Small intestine (tissue), 7 donors: ENCODE measurements around the gene APPL1. TPM values are rescaled to one million over a fixed set of nuclear protein-coding genes. Genes with fewer than 3 reads are reported as not detected.

Experiments used
- DNase-seq, 2 donors: peaks; one replicate each; pipeline versions ENCODE4 v3.0.0 to v3.0.0-alpha.2; 2013
- FAIRE-seq: peaks from 2 replicates; lab custom pipeline; 2012; peaks lifted over from hg19 to GRCh38; lab: Jason Lieb, UNC
- H3K27ac ChIP-seq, 3 donors: one replicate each; pipeline ENCODE4 v1.5.1; 2013; ENCODE audit warnings: low read length in 2 of 3, mild to moderate bottlenecking in 2 of 3, control low read depth in 1 of 3, inconsistent platforms in 1 of 3, low read depth in 1 of 3, moderate library complexity in 1 of 3
- H3K27me3 ChIP-seq, 3 donors: one replicate each; pipeline ENCODE4 v1.6.1; 2013; ENCODE audit warnings: low read length in 3 of 3, inconsistent platforms in 1 of 3; ENCODE audit not compliant: control insufficient read depth in 3 of 3, insufficient read depth in 3 of 3
- H3K36me3 ChIP-seq, 3 donors: one replicate each; pipeline ENCODE4 v1.6.1; 2013; ENCODE audit warnings: low read length in 3 of 3, inconsistent platforms in 1 of 3, low read depth in 1 of 3, mild to moderate bottlenecking in 1 of 3, moderate library complexity in 1 of 3; ENCODE audit not compliant: control insufficient read depth in 3 of 3, insufficient read depth in 2 of 3
- H3K4me1 ChIP-seq, 3 donors: one replicate each; pipeline ENCODE4 v1.6.1; 2013; ENCODE audit warnings: low read length in 2 of 3, inconsistent platforms in 1 of 3, low read depth in 1 of 3, mild to moderate bottlenecking in 1 of 3, moderate library complexity in 1 of 3; ENCODE audit not compliant: control insufficient read depth in 3 of 3, insufficient read depth in 2 of 3
- H3K4me3 ChIP-seq, 3 donors: one replicate each; pipeline ENCODE4 v1.5.1; 2013; ENCODE audit warnings: low read length in 3 of 3, control low read depth in 1 of 3, inconsistent platforms in 1 of 3, low read depth in 1 of 3, mild to moderate bottlenecking in 1 of 3, moderate library complexity in 1 of 3
- H3K9me3 ChIP-seq, 2 donors: one replicate each; pipeline ENCODE4 v1.6.1; 2013; ENCODE audit warnings: low read depth in 1 of 2, low read length in 1 of 2; ENCODE audit not compliant: control insufficient read depth in 2 of 2, insufficient read depth in 1 of 2
- WGBS, 3 donors: extraction: QIAGEN DNeasy Blood & Tissue Kit; methylation state at CpG; one replicate each; pipeline ENCODE4 v1.1.7; 2013; 5-methylcytosine and 5-hydroxymethylcytosine counted together
- polyA plus RNA-seq, 4 donors: library from polyadenylated mRNA; stranded (reverse) in 3 of 4; unstranded in 1 of 4; fragments of 200-250 nt in 3 of 4; fragments of 120-200 nt in 1 of 4; gene quantifications; one replicate each; pipeline versions ENCODE4 v1.2.1 to v1.2.3, GENCODE V29; 2013
- donor health status: healthy with polysubstance abuse.
- donor health status: control.
- donor health status: control.
- donor health status: Bipolar disorder and iron deficiency.
- donor health status: healthy.

APPL1 gene
- polyA plus RNA-seq, 4 donors: 10.1 to 34.3 (median 13.2) TPM

GRCh38 chr3:57221883-57222282, 5.6 kb upstream of the APPL1 start:
- Histone ChIP-seq H3K9me3 (no peaks in the 10 kb centered on the region), H3K4me3 (no peak overlapping the region), H3K27ac (no peak overlapping the region), H3K27me3 (no peaks in the 10 kb centered on the region), H3K36me3 (no peaks in the 10 kb centered on the region), H3K4me1 (peaks cover 0 to 4% (median 0%) of the 10 kb centered on the region in 3 donors)
- 56 to 60% (median 59%) methylated on average over 2 of the region's 2 CpGs for WGBS, 3 donors
- DNase-seq: peak; percentile 11 to 12
- no peak for FAIRE-seq

GRCh38 chr3:57224856-57225255, 2.7 kb upstream of the APPL1 start:
- H3K27ac ChIP-seq: no peak overlapping the region

GRCh38 chr3:57226176-57226575, 1.4 kb upstream of the APPL1 start:
- Histone ChIP-seq H3K4me3 (no peak overlapping the region), H3K27me3 (no peaks in the 10 kb centered on the region), H3K4me1 (peaks cover 2 to 7% (median 4%) of the 10 kb centered on the region in 3 donors), H3K27ac (no peak overlapping the region), H3K9me3 (no peaks in the 10 kb centered on the region), H3K36me3 (peaks cover 0 to 5% (median 0%) of the 10 kb centered on the region in 3 donors)
- no peak for DNase-seq
- 48 to 66% (median 53%) methylated on average over 2 of the region's 2 CpGs for WGBS, 3 donors
- no peak for FAIRE-seq

More at GRCh38 chr3:57224856-57225255, 2.7 kb upstream of the APPL1 start:
- DNase-seq (no peak), FAIRE-seq (no peak)
- WGBS, 3 donors: 73 to 82% (median 74%) methylated on average over 4 of the region's 4 CpGs
- Histone ChIP-seq H3K4me1 (peaks cover 2 to 7% (median 2%) of the 10 kb centered on the region in 3 donors), H3K36me3 (no peaks in the 10 kb centered on the region), H3K9me3 (no peaks in the 10 kb centered on the region), H3K27me3 (no peaks in the 10 kb centered on the region), H3K4me3 (no peak overlapping the region)

- H3K4me3 ChIP-seq: peak overlapping the region; percentile 48 to 93 (median 81)
- no peaks in the 10 kb centered on the region for H3K9me3 ChIP-seq
- DNase-seq (peak; percentile 42 to 73), FAIRE-seq (no peak)
- H3K27ac ChIP-seq: peak overlapping the region; percentile 77 to 93 (median 89)
- peaks cover 0 to 8% (median 0%) of the 10 kb centered on the region in 3 donors for H3K36me3 ChIP-seq
- H3K4me1 ChIP-seq: peaks cover 2 to 7% (median 4%) of the 10 kb centered on the region in 3 donors
- WGBS, 3 donors: 0% methylated on average over 66 to 70 of the region's 70 CpGs
- no peaks in the 10 kb centered on the region for H3K27me3 ChIP-seq
These were observed 612 bp downstream of the APPL1 start for GRCh38 chr3:57227930-57228751.

- no peaks in the 10 kb centered on the region for H3K27me3 ChIP-seq
- FAIRE-seq (no peak), DNase-seq (no peak)
- H3K4me3 ChIP-seq: no peak overlapping the region
- H3K27ac ChIP-seq: no peak overlapping the region
- H3K9me3 ChIP-seq: no peaks in the 10 kb centered on the region
- WGBS, 3 donors: 61 to 84% (median 79%) methylated on average over 2 of the region's 2 CpGs
- H3K36me3 ChIP-seq: peaks cover 0 to 8% (median 0%) of the 10 kb centered on the region in 3 donors
- H3K4me1 ChIP-seq: peaks cover 2 to 7% (median 4%) of the 10 kb centered on the region in 3 donors
These were observed 2.5 kb downstream of the APPL1 start for GRCh38 chr3:57230006-57230405.

- Histone ChIP-seq H3K27me3 (no peaks in the 10 kb centered on the region), H3K36me3 (peaks cover 0 to 11% (median 2%) of the 10 kb centered on the region in 3 donors), H3K27ac (no peak overlapping the region), H3K4me3 (no peak overlapping the region), H3K4me1 (peaks cover 0 to 4% (median under 1%) of the 10 kb centered on the region in 3 donors), H3K9me3 (no peaks in the 10 kb centered on the region)
- DNase-seq (no peak), FAIRE-seq (no peak)
- 94 to 100% (median 95%) methylated on average over 2 of the region's 2 CpGs for WGBS, 3 donors
These were observed 6.3 kb downstream of the APPL1 start for GRCh38 chr3:57233799-57234198.

- no peaks in the 10 kb centered on the region for H3K9me3 ChIP-seq
- no peak for DNase-seq
- H3K4me3 ChIP-seq: no peak overlapping the region
- no peak for FAIRE-seq
- H3K27me3 ChIP-seq: no peaks in the 10 kb centered on the region
- peaks cover 0 to 14% (median 3%) of the 10 kb centered on the region in 3 donors for H3K36me3 ChIP-seq
- H3K4me1 ChIP-seq: peaks cover 0 to 2% (median 0%) of the 10 kb centered on the region in 3 donors
- H3K27ac ChIP-seq: no peak overlapping the region
- 86 to 90% (median 89%) methylated on average over 13 of the region's 13 CpGs for WGBS, 3 donors
These were observed 7.4 kb downstream of the APPL1 start for GRCh38 chr3:57234613-57235575.

GRCh38 chr3:57244946-57245345, 17.4 kb downstream of the APPL1 start:
- DNase-seq (no peak), FAIRE-seq (no peak)
- no peaks in the 10 kb centered on the region for H3K9me3 ChIP-seq
- WGBS, 3 donors: 84 to 86% (median 86%) methylated on average over 2 of the region's 2 CpGs
- H3K36me3 ChIP-seq: peaks cover 0 to 23% (median 4%) of the 10 kb centered on the region in 3 donors
- H3K4me3 ChIP-seq: no peak overlapping the region
- no peak overlapping the region for H3K27ac ChIP-seq
- no peaks in the 10 kb centered on the region for H3K4me1 ChIP-seq
- H3K27me3 ChIP-seq: no peaks in the 10 kb centered on the region
